Vagina (tissue), 2 donors: Measurements from ENCODE around the gene TTI1.

Source experiments
- POLR2A ChIP-seq, 2 donors: fragments of 450-650 bp; IDR thresholded peaks; one replicate each; pipeline ENCODE4 v1.6.1; 2017; ENCODE audit warnings: antibody characterized with exemption in 2 of 2, mild to moderate bottlenecking in 2 of 2, moderate library complexity in 2 of 2
- POLR2AphosphoS5 ChIP-seq, 2 donors: sonication (generic); formaldehyde crosslinking; IDR thresholded peaks; one replicate each; pipeline ENCODE4 v1.9.0; 2017; ENCODE audit warnings: antibody characterized with exemption in 2 of 2, mild to moderate bottlenecking in 2 of 2, low read depth in 1 of 2; ENCODE audit not compliant: insufficient read depth in 1 of 2
- TF ChIP-seq, protein P1 (sequence below), 3 experiments: fragments of 450-650 bp in 2 of 3; fragments of 200-600 bp in 1 of 3; sonication (generic) in 1 of 3; IDR thresholded peaks; one replicate each; pipeline ENCODE4 v1.5.1; 2017 to 2019; ENCODE audit warnings: antibody characterized with exemption in 3 of 3, mild to moderate bottlenecking in 2 of 3, moderate library complexity in 2 of 3

DNA sequence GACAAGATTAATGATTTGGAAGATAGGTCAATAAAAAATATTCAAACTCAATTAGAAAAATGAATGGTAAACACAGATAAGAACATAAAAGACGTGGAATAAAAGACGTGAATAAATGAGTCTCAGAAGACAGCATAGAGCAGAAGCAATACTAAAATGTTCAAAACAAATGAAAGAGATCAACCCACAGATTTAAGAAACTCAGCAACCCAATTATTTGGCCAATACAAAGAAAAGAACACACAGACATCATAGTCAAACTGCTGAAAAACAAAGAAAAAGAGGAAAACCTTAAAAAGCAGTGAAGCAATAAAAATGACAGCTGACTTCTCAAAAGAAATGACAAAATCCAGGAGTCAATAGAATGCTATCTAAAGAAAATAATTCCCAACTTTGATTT is 14.9 kb downstream of the TTI1 start:
- TF ChIP-seq POLR2AphosphoS5 (IDR thresholded peaks at IDR 0.05; ENCODE audit: insufficient read depth in 1 of 2, low read depth in 1 of 2) (no peak), POLR2A (IDR thresholded peaks at IDR 0.05) (no peak)
- TF ChIP-seq, protein P1, sequence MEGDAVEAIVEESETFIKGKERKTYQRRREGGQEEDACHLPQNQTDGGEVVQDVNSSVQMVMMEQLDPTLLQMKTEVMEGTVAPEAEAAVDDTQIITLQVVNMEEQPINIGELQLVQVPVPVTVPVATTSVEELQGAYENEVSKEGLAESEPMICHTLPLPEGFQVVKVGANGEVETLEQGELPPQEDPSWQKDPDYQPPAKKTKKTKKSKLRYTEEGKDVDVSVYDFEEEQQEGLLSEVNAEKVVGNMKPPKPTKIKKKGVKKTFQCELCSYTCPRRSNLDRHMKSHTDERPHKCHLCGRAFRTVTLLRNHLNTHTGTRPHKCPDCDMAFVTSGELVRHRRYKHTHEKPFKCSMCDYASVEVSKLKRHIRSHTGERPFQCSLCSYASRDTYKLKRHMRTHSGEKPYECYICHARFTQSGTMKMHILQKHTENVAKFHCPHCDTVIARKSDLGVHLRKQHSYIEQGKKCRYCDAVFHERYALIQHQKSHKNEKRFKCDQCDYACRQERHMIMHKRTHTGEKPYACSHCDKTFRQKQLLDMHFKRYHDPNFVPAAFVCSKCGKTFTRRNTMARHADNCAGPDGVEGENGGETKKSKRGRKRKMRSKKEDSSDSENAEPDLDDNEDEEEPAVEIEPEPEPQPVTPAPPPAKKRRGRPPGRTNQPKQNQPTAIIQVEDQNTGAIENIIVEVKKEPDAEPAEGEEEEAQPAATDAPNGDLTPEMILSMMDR (IDR thresholded peaks at IDR 0.05): no peak
